ENCODE results near the gene KDSR.

KDSR gene

DNA sequence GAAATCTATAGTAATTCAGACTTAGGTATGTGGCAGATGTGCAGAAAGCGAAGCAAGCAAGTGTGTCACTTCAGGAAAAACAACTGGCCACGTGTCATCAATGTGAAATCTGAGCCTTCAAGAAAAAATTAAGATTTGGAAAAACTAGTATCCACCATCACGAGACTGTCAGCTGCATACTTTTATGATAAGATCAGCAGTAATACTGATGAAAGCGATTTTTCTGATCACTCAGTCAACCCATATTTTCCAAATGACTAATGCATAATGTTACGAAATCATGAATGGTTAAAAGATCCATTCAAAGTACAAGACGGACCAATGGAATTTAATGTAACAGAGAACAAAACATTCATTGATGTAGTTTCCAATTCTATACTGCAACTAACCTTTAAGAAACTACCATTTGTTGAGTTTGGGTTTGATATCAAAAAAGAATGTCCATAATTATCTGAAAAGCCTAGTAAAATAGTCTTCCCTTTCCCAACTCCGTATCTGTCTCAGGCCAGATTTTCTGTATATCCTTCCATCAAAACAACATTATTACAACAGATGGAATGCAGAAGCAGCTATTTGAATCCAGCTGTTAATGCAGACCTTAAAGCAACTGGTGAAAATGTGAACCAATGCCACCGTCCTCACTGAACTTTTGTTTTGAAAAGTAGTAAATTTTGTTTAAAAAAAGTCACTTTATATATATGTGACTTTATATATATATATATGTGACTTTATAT is 30.5 kb downstream of the KDSR start:
- Histone ChIP-seq H3K36me3 (ENCODE audit: control insufficient read depth, insufficient read depth, low read length, severe bottlenecking) (peaks cover 74% of the 10 kb centered on the region), H3K9me3 (ENCODE audit: control insufficient read depth, low read length) (no peaks in the 10 kb centered on the region), H3K27me3 (replicated peaks; ENCODE audit: control insufficient read depth, insufficient read depth, low read length) (no peaks in the 10 kb centered on the region), H3K4me1 (ENCODE audit: control insufficient read depth, insufficient read depth, low read length) (peaks cover 5% of the 10 kb centered on the region), H3K9ac (ENCODE audit: low read length) (peak overlapping the region; percentile 44), H3K4me3 (ENCODE audit: low read length) (peak overlapping the region; percentile 49)
- DNase-seq (ENCODE audit: low read depth) = peak; percentile 95

DNA sequence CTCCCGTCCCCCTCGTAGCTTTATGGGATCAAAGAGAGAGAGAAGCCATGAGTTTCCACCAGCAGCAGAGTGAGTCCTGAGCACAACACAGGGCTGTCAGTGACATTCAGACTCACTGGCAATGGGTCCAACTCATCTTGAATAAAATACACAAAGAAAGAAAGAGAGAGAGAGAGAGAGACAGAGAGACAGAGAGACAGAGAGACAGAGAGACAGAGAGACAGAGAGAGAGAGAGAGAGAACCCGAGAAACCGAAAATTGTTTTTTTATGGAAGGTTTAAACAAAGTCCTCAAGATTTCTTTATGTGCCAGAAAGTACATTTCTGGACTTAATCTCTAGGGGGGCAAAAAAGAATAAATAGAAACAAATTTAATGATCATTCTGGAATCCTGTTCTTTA is 35.9 kb downstream of the KDSR start:
- peaks cover 58% of the 10 kb centered on the region for H3K36me3 ChIP-seq (ENCODE audit: control insufficient read depth, insufficient read depth, low read length, severe bottlenecking)

DNA sequence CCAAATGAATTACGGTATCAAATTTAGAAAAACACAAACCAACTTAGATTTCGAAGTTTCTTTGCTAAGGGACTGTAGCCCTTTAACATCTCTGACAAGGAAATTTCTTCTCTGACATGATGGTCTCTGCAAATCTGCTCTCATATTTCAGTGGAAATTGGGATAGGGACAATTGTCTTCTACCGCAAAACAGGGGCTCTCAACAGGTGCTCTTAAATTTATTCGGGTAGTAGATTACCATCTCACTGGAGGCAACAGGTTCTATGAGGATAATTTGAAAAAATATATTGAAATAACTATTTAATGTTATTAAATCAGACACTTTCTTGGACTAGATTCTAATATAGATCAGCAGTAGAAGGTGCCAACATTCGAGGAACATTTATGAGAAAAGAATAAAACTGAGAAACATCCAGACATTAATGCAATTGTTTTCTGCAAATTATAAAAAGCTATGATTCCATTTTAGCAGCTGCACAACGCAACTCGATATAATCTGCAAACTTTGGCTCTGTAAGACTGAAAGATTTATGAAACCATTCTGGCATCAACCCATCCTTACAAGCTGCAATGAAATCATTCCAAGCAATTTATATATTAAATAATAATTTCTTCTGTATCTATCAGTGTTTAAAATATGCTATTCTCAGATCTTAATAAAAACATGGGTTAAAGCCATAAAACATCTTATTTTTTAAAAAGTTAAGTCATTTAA is 37.4 kb downstream of the KDSR start:
- no peaks in the 10 kb centered on the region for H3K4me1 ChIP-seq (ENCODE audit: control insufficient read depth, insufficient read depth, low read length)
- no peak for DNase-seq (ENCODE audit: low read depth)
- H3K9me3 ChIP-seq (ENCODE audit: control insufficient read depth, low read length) = no peaks in the 10 kb centered on the region
- no peak overlapping the region for H3K4me3 ChIP-seq (ENCODE audit: low read length)
- peaks cover 45% of the 10 kb centered on the region for H3K36me3 ChIP-seq (ENCODE audit: control insufficient read depth, insufficient read depth, low read length, severe bottlenecking)
- no peak overlapping the region for H3K9ac ChIP-seq (ENCODE audit: low read length)
- H3K27me3 ChIP-seq (replicated peaks; ENCODE audit: control insufficient read depth, insufficient read depth, low read length) = no peaks in the 10 kb centered on the region

More for the DNA sequence above, 35.9 kb downstream of the KDSR start:
- no peak overlapping the region for H3K4me3 ChIP-seq (ENCODE audit: low read length)
- no peak for DNase-seq (ENCODE audit: low read depth)
- peaks cover 5% of the 10 kb centered on the region for H3K4me1 ChIP-seq (ENCODE audit: control insufficient read depth, insufficient read depth, low read length)
- no peak overlapping the region for H3K9ac ChIP-seq (ENCODE audit: low read length)
- H3K27me3 ChIP-seq (replicated peaks; ENCODE audit: control insufficient read depth, insufficient read depth, low read length) = no peaks in the 10 kb centered on the region
- no peaks in the 10 kb centered on the region for H3K9me3 ChIP-seq (ENCODE audit: control insufficient read depth, low read length)

DNA sequence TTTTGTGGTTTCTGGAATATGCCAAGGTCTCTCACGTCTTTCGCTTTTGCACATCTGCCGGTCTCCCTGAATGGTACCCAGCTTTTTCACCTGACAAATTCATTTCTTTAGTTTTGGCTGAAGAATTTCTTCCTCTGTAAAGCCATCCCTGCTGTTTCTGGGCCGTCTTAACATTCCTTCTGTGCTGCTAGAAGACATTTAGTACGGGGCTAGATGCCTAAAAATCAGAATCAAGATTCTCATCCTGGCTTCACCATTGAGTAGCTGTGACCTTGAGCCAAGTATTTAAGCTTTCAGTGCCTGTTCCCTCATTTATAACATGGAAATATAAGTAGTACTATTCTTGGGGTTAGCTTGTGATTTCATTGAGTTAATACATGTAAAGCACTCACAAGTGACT is 41.0 kb downstream of the KDSR start:
- peaks cover 16% of the 10 kb centered on the region for H3K36me3 ChIP-seq (ENCODE audit: control insufficient read depth, insufficient read depth, low read length, severe bottlenecking)
- no peaks in the 10 kb centered on the region for H3K9me3 ChIP-seq (ENCODE audit: control insufficient read depth, low read length)
- DNase-seq (ENCODE audit: low read depth) = no peak
- no peak overlapping the region for H3K9ac ChIP-seq (ENCODE audit: low read length)
- no peak overlapping the region for H3K4me3 ChIP-seq (ENCODE audit: low read length)
- peaks cover 12% of the 10 kb centered on the region for H3K4me1 ChIP-seq (ENCODE audit: control insufficient read depth, insufficient read depth, low read length)
- no peaks in the 10 kb centered on the region for H3K27me3 ChIP-seq (replicated peaks; ENCODE audit: control insufficient read depth, insufficient read depth, low read length)

DNA sequence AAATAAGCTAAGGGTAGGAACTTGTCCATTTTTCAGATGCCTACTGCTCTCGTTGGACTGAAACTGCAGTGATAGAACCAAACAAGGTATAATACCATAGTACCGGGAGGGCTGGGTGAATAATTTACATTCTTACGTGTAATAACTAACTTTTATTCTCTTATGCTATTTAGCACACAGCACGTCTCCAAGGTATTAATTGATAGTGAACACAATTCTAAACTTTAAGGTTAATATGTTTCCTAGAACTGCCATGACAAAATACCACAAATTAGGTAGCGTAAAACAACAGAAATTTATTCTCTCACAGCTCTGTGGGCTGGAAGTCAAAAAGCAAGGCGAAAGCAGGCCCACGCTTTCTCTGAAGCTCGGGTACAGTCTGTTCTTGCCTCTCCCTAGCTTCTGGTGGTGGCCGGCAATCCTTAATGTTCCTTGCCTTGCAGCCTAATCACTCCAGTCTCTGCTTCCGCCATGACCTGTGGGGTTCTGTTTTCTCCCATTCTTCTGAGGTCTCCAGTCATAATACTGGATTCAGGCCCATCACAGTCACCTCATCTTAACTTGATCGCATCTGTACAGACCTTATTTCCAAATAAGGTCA is 41.8 kb downstream of the KDSR start:
- Histone ChIP-seq H3K9me3 (ENCODE audit: control insufficient read depth, low read length) (no peaks in the 10 kb centered on the region), H3K4me1 (ENCODE audit: control insufficient read depth, insufficient read depth, low read length) (peaks cover 15% of the 10 kb centered on the region), H3K9ac (ENCODE audit: low read length) (no peak overlapping the region), H3K4me3 (ENCODE audit: low read length) (no peak overlapping the region), H3K36me3 (ENCODE audit: control insufficient read depth, insufficient read depth, low read length, severe bottlenecking) (peaks cover 8% of the 10 kb centered on the region), H3K27me3 (replicated peaks; ENCODE audit: control insufficient read depth, insufficient read depth, low read length) (no peaks in the 10 kb centered on the region)
- DNase-seq (ENCODE audit: low read depth) = no peak

DNA sequence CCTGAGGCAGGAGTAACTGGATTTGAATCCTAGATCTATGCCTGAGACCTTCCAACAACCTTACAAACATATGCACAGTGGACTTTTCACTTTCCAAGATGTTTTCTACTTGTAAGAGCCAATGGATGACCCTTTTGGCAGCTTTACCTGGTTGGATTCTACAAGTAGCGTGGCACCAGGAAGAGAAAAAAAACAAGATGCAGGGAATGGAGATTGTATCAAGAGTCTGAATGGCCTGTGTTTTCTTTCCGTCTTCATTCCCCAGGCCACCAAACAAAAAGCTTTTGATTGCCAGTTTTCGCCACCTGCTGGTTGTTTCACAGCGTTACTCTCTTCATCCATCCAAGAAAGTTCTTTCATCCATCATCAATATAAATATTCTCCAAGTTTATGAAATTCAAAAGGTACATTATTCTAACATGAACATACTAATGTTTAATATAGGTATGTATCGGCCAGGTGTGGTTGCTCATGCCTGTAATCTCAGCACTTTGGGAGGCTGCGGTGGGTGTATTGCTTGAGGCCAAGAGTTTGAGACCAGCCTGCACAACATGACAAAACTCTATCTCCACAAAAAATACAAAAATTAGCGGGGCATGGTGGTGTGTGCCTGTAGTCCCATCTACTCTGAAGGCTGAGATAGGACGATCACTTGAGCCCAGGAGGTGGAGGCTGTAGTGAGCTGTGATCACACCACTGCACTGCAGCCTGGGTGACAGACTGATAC is 43.9 kb downstream of the KDSR start:
- no peaks in the 10 kb centered on the region for H3K9me3 ChIP-seq (ENCODE audit: control insufficient read depth, low read length)
- peaks cover 23% of the 10 kb centered on the region for H3K4me1 ChIP-seq (ENCODE audit: control insufficient read depth, insufficient read depth, low read length)
- peak overlapping the region; percentile 22 for H3K9ac ChIP-seq (ENCODE audit: low read length)
- H3K27me3 ChIP-seq (replicated peaks; ENCODE audit: control insufficient read depth, insufficient read depth, low read length) = no peaks in the 10 kb centered on the region
- H3K36me3 ChIP-seq (ENCODE audit: control insufficient read depth, insufficient read depth, low read length, severe bottlenecking) = no peaks in the 10 kb centered on the region
- peak; percentile 93 for DNase-seq (ENCODE audit: low read depth)
- H3K4me3 ChIP-seq (ENCODE audit: low read length) = no peak overlapping the region

DNA sequence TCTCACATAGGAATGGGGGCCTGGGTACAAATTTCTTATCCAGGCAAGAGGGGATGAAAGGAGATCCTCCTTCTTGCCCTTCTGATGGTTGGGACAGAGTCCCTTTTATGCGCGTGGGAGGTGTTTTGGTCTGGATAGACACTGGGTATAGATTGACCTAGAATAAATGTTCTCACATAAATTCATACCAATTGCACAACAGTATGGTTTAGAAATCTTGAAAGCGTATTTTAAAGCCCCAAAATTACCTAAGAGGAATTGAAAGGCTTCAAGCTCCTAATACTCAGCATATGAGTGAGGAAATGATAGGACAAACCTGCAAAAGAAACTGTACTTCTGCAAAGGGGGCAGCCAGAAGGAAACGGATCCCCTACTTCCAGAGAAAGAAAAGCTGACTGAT is 44.8 kb downstream of the KDSR start:
- H3K4me3 ChIP-seq (ENCODE audit: low read length) = no peak overlapping the region
- peak; percentile 66 for DNase-seq (ENCODE audit: low read depth)
- H3K9me3 ChIP-seq (ENCODE audit: control insufficient read depth, low read length) = no peaks in the 10 kb centered on the region
- H3K27me3 ChIP-seq (replicated peaks; ENCODE audit: control insufficient read depth, insufficient read depth, low read length) = no peaks in the 10 kb centered on the region
- H3K4me1 ChIP-seq (ENCODE audit: control insufficient read depth, insufficient read depth, low read length) = peaks cover 23% of the 10 kb centered on the region
- H3K36me3 ChIP-seq (ENCODE audit: control insufficient read depth, insufficient read depth, low read length, severe bottlenecking) = no peaks in the 10 kb centered on the region
- H3K9ac ChIP-seq (ENCODE audit: low read length) = peak overlapping the region; percentile 22

DNA sequence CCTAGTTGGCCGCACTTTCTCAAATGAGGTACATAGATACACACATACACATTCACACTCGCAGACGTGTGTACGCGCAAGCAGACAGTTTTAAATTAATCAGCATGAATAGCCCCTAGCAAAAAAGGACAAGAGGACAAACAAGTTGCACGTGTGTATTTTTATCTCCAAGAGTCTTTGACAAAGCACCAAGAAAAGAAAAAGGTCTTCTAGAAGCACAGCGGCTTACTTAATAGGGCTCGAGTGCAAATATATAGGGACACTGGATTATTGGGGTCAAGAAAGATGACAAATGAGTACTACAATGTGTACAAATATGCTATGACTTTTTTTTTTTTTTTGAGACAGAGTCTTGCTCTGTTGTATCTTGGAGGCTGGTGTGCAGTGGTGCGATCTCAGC is 45.7 kb downstream of the KDSR start:
- peak overlapping the region; percentile 83 for H3K9ac ChIP-seq (ENCODE audit: low read length)
- peak overlapping the region; percentile 76 for H3K4me3 ChIP-seq (ENCODE audit: low read length)
- H3K4me1 ChIP-seq (ENCODE audit: control insufficient read depth, insufficient read depth, low read length) = peaks cover 25% of the 10 kb centered on the region
- H3K9me3 ChIP-seq (ENCODE audit: control insufficient read depth, low read length) = no peaks in the 10 kb centered on the region
- H3K27me3 ChIP-seq (replicated peaks; ENCODE audit: control insufficient read depth, insufficient read depth, low read length) = no peaks in the 10 kb centered on the region
- no peak for DNase-seq (ENCODE audit: low read depth)
- H3K36me3 ChIP-seq (ENCODE audit: control insufficient read depth, insufficient read depth, low read length, severe bottlenecking) = no peaks in the 10 kb centered on the region

DNA sequence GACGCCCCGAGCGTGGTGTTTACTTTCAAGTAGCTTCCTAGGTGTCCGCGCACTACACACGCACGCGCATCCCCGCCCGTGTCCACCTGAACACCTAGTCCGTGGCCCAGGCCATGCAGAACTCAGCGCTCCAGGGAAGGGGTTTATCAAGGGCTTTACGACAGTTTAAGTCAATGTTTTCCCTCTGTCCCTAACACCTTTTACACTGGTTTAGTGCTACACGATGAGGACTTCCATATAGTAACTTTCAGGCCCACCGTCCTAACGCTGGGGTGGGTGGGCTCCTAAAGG is 46.1 kb downstream of the KDSR start:
- Histone ChIP-seq H3K4me3 (ENCODE audit: low read length) (peak overlapping the region; percentile 76), H3K27me3 (replicated peaks; ENCODE audit: control insufficient read depth, insufficient read depth, low read length) (no peaks in the 10 kb centered on the region), H3K9ac (ENCODE audit: low read length) (peak overlapping the region; percentile 83)

DNA sequence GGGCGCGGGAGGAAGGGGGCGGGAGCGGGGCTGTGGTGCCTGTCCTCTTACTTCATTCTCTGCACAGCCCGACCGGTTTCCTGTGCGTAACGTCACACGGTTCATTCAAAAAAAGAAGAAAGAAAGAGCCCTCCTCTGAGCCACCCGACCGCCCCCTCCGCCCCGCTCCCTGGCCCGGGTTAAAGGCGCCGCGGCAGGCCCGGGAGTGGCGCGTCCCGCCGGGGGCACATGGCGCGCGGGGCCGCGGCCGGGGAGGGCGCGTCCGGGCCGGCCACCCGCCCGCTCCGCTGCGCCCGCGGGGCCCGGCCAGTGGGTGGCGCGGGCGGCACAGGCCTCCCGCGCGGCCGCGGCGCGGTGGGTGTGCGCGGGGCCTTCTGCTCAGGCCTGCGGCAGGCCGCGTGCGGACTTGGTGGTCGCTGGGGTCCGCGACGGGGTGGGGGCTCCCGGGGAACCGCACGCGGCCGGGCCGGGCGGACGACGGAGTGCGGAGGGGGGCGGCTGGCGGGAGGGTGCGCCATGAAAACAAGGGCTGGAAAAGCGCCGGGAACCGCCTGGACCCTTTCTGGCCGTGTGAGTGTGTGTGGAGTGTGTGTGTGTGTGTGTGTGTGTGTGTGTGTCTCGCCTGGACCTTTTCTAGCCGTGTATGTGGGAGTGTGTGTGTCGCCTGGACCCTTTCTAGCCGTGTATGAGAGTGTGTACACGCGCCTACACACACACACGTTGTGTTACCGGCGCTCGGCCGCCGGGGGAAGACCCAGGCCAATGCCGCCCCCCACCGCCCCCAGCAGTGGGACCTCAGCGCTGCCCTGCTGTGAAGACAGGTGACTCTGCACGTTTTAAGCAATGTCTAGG is 46.7 kb downstream of the KDSR start:
- Histone ChIP-seq H3K9me3 (ENCODE audit: control insufficient read depth, low read length) (no peaks in the 10 kb centered on the region), H3K9ac (ENCODE audit: low read length) (peak overlapping the region; percentile 83), H3K36me3 (ENCODE audit: control insufficient read depth, insufficient read depth, low read length, severe bottlenecking) (no peaks in the 10 kb centered on the region), H3K4me1 (ENCODE audit: control insufficient read depth, insufficient read depth, low read length) (peaks cover 25% of the 10 kb centered on the region), H3K4me3 (ENCODE audit: low read length) (peak overlapping the region; percentile 76), H3K27me3 (replicated peaks; ENCODE audit: control insufficient read depth, insufficient read depth, low read length) (no peaks in the 10 kb centered on the region)
- DNase-seq (ENCODE audit: low read depth) = peak; percentile 87

More for the DNA sequence above, 46.1 kb downstream of the KDSR start:
- no peaks in the 10 kb centered on the region for H3K36me3 ChIP-seq (ENCODE audit: control insufficient read depth, insufficient read depth, low read length, severe bottlenecking)
- peaks cover 25% of the 10 kb centered on the region for H3K4me1 ChIP-seq (ENCODE audit: control insufficient read depth, insufficient read depth, low read length)
- DNase-seq (ENCODE audit: low read depth) = no peak
- no peaks in the 10 kb centered on the region for H3K9me3 ChIP-seq (ENCODE audit: control insufficient read depth, low read length)
